Esophagus squamous epithelium (tissue), 4 donors: ENCODE results near the gene NFIB.

Experiments
- CTCF ChIP-seq, 6 experiments: fragments of 450-650 bp in 4 of 6; fragments of 200-600 bp in 2 of 6; sonication (generic) in 2 of 6; IDR thresholded peaks; one replicate each; pipeline ENCODE4 v1.5.1; 2016 to 2019; ENCODE audit warnings: antibody characterized with exemption in 6 of 6, mild to moderate bottlenecking in 4 of 6, moderate library complexity in 4 of 6
- POLR2A ChIP-seq, 4 donors: fragments of 450-650 bp; IDR thresholded peaks; one replicate each; pipeline ENCODE4 v1.6.1; 2017; ENCODE audit warnings: antibody characterized with exemption in 4 of 4, mild to moderate bottlenecking in 4 of 4, moderate library complexity in 3 of 4

GRCh38 chr9:14082732-14083131, 231.2 kb downstream of the NFIB start:
- TF ChIP-seq CTCF (IDR thresholded peaks at IDR 0.05) (no peak), POLR2A (IDR thresholded peaks at IDR 0.05) (no peak)
